Stimulated activated CD4-positive, alpha-beta T cell treated with anti-CD3 and anti-CD28 coated beads, Interleukin-2, amount 100 ng/mL, for 4 hours (primary cell): ENCODE data around the gene SEMA4C.
A peak's percentile ranks its signal among the peaks of the same experiment; 100 is the strongest.

Experiments used
- DNase-seq: peaks from one replicate; pipeline ENCODE4 v3.0.0-alpha.2; 2020; ENCODE audit warnings: low read depth

Gene SEMA4C, protein sequence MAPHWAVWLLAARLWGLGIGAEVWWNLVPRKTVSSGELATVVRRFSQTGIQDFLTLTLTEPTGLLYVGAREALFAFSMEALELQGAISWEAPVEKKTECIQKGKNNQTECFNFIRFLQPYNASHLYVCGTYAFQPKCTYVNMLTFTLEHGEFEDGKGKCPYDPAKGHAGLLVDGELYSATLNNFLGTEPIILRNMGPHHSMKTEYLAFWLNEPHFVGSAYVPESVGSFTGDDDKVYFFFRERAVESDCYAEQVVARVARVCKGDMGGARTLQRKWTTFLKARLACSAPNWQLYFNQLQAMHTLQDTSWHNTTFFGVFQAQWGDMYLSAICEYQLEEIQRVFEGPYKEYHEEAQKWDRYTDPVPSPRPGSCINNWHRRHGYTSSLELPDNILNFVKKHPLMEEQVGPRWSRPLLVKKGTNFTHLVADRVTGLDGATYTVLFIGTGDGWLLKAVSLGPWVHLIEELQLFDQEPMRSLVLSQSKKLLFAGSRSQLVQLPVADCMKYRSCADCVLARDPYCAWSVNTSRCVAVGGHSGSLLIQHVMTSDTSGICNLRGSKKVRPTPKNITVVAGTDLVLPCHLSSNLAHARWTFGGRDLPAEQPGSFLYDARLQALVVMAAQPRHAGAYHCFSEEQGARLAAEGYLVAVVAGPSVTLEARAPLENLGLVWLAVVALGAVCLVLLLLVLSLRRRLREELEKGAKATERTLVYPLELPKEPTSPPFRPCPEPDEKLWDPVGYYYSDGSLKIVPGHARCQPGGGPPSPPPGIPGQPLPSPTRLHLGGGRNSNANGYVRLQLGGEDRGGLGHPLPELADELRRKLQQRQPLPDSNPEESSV

DNA sequence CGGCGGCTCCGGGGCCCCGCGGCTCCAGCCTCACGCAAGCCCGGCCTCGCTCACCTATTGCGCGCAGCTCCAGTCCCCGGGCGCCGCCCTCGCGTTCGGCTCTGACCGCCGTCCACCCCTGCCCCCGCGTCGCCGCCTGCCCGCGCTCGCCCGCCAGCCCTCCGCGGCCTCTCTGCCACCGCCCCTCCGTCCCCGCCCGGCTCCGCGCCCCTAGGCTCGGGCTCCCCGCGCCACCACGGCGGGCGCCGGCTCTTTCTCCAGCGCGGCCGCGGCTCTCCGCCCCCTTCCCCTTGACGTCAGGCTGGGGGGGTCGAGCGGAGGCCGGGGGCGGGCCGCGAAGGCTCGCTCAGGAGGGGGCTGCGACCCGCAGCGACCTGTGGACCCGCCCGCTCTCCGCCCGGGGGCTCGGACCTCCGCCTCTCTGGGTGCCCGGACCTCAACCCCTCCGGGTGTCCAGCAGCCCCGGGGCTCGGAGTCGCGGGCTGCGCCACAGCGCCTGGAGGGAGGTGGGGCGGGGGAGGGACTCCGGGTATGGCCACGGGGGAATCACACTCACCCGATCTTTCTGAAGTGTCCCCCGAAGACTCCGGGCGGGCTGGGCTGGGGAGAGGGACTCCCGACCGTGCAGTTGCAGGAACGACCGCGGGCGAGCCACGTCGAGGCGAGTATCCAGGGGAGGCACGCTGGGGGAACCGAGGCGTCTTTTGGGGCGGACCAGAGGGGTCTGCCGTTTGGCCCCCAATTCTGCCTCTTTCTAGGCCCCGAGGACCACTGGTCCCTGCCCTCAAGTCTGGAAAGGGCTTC, at the start of gene SEMA4C:
Gene SEMA4C (minus strand): TSS at position 259 of the 804 bp plus-strand sequence. CDS start 2,194 bp downstream, outside the sequence.
- no peak for DNase-seq

DNA sequence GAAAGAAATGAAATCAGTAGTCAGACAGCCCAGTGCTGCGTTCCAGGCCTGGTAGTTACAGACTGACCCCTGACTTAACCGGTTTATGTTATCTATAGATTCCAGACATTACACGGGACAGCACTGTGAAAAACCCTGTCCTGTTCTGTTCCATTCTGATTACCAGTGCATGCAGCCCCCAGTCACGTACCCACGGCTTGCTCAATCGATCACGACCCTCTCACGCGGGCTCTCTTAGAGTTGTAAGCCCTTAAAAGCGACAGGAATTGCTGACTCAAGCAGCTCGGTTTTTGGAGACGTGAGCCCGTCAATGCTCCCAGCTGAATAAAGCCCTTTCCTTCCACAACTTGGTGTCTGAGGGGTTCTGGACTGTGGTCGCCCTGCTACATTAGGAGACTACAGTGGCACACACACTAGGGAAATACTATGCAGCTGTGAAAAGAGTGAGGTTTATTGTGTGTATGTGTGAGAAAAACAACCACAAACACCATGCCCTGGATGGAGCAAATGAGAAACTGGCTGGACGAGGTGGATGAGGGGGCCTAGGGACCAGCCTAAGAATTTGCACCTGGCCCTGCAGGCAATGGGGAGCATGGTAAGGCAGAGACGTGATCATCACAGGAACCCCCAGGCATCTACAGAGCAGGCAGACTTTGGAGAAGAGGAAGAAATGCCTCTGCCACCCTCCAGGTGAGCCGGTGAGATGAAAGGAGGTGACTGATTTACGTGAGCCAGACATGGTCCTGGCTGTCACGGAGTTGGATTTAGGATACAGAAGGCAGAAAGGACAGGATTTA, 49.1 kb upstream of the SEMA4C start:
- DNase-seq = no peak

DNA sequence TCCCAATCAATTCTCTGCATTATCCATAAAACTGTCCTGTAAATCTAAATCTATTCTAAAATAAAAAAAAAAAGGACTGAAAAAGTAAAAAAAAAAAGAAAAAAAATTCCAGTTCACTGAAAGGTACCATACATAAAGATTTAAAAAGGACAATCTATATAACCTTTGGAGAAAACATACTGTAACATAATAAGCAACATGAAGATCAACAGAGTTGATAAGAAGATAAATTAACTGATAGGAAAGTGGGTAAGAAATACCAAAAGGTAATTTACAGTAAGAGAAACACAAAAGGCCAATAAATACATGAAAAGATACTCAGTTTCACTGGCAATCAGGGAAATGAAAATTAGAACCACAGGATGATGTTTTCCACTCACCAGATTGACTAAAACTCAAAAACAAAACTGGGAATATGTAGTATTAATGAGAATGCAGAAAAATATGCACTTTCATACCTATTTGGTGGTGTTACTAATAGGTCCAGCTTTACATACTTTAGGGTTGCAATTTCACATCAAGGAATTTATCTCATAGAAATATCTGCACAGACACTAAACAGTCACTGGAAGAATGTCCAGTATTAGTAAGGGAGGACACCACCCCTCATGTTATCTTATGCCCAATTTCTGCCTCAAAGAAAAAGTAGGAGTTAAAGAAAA, 48.3 kb upstream of the SEMA4C start:
- no peak for DNase-seq

DNA sequence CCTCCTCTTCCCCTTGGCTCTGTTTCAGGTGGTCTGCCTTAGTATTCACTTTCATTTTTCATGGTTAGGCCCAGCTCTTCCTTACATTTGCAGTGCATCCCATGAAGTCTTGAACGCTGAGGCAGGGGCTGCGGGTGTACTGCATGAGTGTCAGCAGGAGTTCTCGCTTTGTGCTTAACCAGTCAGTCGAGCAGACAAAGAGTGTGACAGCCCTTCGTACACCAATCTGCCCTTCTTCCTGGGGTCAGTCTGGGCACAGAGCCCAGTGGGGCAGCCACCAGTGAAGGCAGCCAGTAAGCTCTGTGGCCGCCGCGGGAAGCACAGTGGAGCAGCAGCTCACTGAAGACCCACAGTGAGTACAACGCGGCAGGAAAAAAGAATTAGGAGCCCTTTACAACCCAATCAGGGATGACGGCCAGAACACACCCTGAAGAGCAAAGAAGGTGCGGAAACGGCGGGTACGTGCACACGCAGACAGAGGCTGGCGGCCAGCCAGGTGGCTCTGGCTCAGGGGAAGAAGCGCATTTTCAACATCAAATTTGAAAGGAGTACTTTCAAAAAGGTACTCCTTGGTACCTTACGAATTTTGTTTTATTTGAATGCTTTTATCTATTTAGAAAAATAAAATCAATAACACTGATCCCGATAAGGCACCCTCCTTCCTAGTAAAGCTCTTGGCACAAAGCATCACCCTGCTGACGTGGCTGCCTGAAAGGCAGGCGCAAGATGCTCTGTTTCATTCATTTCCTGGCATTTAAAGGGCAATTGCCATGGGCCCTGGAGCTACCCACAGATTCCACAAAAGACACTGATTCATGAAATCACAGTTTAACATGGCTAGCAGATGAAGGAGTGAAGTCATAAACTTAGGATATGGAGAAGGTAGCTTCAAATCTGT, 47.0 kb upstream of the SEMA4C start:
- no peak for DNase-seq

DNA sequence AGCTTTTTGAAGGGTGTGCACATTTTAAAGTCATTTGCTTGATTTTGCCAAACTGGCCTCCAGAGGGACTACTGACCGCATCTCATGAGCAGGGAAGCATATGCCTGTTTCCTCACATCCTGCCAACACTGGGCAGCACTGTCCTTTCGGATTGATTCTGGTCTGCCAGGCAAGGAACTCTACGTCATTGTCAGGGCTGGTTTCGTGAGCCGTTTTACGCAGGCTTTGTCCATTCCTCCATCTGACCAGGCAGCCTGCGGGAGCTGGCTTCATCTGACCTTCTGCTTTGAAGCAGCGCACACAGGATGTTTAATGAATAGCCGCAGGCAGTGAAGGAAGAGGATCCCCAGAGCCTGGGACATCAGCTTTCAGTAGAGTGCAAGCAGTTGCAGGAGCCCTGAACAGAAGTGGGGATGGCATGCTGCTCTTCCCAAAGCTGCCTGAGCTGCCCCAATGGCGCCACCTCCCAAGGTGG, 46.3 kb upstream of the SEMA4C start:
- no peak for DNase-seq

DNA sequence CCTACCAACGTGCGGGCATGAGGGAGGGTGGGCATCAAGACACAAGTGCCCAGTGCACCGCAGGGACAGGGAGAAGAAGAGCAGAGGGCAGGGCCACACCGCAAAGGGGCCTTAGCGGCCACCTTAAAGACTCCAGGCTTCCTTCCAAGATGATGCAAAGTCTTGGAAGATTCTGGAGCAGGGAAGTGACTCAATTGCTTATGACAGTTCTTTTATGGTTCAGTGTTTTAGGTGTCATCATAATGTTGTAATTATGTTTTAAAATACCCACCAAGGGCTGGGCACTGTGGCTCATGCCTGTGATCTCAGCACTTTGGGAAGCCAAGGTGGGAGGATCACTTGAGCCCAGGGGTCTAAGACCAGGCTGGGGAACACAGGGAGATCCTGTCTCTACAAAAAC, 44.5 kb upstream of the SEMA4C start:
- no peak for DNase-seq

DNA sequence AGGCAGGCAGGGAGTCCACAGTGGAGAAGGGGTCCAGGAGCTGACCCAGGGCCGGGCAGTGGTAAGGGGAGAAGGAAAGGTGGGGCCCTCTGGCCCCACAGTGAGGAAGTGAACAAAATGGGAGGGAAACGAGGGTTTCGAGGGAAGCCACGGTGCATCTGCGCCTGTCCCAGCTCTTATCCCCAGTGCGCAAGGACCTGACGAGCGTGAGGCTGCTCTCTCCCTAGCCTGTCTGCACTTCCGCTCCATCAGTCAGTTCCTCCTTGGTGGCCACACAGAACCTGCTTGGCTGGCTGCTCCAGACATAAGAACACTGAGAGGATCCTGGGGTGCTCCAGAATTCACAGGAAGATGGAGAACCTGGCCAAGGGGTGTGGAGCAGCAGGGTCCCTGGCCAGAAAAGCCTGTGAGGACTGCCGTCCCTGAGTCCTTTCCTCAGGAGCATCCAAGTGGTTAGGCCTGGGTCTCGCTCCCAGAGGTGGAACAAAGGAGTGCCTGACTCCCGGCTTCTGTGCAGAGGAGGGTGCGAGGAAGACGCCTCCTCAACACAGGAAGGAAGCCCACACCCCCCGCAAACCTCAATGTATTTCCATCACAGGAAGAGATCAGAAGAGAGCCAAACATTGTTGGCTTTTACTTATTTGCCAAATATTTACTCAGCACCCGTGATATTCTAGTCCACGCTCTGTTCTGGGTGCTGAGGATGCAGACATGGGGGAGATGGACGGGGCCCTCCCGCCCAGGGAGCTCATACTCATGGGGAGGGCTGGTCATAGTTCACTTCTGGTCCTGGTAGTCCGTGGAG, 43.7 kb upstream of the SEMA4C start:
- DNase-seq = peak; percentile 30

DNA sequence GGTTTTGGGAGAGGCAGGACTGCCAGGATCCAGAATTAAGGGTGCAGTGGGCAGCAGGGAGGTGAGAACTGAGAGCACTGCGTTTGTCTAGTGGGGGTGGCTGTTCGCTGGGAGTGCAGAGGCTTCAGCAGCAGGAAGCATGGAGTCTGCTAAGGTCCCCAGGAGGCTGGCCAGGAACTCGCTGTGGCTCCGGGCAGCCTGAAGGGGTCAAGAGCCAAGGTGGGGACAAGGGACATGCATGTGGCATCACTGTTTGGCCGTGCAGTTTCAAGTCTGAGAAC, 43.2 kb upstream of the SEMA4C start:
- no peak for DNase-seq

DNA sequence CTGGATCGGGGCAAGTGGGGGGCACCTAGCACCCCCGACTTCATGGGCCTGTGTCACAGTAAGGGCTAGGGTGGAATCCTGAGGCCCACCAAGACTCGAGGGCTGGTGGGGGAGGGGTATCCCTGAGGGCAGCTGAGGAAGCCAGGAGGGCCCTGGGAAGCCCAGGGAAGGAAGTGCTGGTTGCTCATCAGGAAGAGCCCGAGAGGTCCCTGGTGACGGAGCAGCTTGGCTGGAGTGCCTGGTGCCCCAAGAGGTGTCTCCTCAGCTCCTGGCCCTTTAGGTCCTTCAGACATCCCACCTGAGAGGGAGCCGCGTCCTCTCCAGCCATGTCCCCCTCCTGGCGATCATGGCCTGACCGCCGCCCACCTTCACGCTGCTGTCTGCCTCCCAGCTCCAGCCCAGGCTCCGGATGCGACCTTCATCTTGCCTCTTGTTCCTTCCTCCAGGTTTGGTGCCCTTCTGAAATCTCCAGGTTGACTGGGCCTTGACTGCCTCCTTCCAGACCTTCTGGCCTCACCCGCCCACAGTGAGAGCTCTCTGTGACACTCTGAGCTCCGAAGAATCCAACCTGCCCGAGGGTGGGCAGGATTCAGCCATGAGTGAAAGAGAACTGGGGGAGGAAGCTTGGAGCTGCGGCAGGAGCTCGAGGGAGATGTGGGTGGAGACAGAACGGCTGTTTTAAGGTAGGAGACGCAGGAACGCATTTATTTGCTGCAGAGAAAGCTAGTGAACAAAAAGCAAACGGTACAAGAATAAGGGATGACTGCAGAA, 42.7 kb upstream of the SEMA4C start:
- no peak for DNase-seq

DNA sequence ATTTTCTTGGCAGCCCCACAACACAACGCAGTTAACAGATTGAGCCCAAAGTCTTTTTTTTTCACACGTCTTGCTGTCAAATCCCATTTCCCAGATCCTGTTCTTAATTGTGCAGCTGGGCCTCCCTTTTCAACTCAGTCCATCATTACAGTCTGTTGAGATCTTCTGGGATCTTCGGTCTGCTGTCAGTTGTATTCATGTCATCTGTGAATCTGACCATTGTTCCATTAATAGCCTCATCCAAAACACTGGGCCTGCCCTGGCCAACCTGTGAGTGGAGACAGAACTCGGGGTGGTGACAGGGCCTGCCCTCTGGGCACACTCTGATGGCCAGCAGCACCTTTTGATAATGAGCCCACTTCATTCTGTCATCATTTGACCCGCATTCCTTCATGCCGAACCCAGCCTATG, 39.7 kb upstream of the SEMA4C start:
- no peak for DNase-seq

DNA sequence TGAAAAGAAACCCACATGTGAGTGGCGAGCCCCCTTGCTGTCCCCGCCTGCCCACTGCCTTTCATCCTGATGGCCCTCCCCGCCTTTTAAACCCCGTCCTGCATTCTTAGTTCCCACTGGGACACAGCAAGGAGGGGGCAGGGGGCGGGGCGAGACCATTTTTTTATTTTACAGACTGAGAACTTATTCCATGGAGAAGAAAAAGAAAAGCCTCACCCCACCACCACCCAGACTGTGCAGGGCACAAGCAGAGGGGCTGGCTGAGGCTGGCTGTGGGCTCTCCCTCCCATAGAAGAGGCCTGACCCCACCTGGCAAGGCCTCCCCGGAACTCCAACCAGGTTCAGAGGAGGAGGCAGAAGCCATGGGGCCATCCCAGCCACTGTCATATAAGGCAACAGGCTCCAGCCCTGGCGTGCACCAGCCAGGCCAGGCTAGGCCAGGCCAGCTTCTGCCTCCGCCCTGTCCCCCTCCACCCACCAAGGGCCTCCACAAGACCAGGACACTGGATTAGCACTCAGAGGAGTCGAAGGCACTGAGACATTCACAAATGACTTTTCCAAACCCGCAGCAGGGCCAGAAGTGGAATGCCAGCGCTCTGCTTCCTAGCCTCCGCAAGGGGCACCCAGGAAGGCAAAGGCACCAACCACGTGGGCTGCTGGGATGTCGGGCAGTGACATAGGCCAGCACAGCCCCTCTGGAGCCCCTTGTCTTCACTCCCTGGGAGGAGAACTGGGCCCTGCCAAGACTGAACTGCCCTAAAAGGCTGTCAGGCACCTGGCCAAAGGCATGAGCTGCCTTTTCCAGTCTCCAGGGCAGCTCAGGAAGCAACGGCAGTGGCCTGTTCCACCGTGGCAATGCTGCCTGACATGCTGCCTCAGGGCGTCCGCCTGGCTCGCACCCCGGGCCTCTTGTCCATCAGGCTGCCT, 37.5 kb upstream of the SEMA4C start:
- DNase-seq = no peak

DNA sequence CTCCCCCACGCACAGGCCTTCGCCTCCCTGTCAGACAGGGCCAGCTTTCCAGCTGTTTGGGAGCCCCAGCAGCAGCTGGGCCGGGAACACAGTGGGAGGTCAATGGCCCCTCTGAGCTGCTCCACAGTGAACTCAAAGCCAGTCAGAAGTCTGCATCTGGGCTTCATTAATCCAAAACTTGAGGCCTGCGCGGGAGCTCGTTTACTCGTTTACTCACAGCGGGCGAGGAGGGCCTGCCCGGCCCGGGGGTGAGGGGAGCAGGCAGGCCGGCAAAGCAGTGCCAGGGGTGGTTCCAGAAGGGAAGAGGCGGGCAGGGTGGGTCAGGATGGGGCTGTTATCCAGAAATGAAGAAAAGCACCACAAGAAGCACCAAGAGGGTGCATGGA, 36.8 kb upstream of the SEMA4C start:
- no peak for DNase-seq

DNA sequence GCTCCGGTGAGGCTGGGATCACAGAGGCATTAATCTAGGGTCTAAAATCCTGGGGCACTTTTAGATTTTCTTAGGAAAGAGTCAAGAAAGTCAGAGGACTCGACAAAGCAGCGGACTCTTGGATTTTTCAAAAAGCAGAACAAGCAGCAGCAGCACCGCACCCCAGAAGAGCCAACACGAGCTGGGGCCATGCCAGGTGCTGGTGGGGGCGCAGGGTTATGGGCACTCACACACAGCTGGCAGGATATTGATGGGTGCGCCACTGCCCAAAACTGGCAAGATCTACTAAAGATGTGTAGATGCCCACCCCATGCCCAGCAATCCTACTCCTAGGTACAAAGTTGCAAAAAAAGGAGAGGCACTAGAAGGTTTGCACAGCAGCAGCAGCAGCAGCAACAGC, 33.9 kb upstream of the SEMA4C start:
- DNase-seq = no peak

DNA sequence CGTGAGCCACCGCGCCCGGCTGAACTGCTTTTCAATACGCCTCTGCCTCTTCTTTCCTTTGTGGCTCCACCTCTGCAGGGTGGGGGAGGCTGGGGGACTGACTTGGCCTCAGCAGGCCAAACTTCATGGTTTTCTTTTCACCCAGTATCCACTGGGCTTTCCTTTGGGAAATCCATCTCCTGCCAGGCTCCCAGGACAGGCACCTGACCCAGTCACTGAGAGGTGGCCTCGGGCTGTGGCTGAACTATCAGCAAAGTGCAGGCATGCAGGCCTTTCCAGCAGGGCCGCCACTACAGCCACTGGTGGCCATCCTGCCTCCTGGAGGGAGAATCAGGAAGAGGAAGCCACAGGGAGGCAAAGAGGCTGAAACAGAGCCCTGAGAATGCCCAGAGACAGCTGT, 33.4 kb upstream of the SEMA4C start:
- DNase-seq = no peak

DNA sequence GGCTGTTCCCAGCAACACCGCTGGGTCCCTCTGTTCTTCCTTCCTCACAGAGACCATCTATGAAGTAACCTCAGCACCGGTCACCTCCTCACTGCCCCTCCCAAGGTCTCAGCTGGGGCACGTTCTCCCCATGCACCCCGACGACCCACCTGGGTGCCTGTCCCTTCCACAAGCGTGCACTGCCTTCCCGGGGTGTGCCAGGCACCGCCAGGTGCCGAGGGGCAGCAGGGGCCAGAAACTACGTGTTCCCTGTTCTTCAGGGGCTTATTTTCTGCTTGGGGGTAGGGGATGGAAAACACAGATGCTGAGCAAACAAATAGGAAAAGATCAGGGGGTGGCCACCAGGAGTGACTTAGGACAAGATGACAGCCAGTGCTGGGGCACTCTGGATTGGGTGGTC, 30.4 kb upstream of the SEMA4C start:
- DNase-seq = no peak

DNA sequence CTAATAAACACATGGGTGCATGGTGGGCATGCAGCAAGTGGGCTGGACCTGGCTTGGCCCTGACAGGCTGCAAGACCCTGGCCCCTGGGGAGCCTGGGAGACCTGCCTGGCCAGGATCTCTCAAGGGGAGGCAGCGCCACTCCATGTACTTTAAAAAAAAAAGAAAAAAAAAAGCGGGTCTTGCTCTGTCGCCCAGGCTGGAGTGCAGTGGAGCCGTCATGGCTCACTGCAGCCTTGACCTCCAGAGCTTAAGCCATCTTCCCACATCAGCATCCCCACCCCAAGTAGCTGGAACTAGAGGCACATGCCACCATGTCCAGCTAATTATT, 29.5 kb upstream of the SEMA4C start:
- DNase-seq = no peak

DNA sequence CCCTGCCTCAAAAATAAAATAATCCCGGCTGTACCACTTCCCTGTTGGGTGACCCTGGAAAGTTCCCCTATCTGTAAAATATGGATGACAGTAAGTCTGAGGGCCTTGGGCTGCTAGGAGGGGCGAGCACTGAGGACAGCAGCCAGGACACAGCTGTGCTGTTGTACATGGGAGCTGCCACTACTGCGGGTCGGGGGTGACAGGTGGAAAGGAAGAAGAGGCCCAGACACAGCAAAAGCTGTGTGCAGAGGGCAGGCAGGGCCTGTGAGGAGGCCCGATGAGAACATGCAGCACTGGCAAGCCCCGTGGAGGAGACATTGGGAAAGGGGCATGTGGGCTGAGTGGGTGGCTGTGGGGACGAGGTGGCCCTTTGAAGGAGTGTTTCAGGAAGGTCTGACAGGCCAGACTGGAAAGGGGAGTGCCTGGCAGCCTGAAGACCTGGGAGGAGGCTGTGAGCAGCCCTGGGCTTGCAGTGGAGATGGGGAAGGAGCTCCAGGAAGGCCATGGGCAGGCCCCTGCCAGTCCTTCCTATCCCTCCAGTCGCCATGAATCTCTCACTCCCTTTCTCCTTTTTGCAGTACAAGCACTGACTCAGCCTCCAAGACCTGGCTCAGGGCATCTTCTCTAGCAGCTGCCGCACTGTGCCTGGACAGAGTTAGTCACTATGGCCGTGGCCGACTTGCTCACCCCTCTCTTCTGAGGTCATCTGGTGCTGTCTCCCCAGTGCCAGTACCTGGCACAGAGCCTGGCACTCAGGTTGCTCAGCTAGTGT, 28.9 kb upstream of the SEMA4C start:
- DNase-seq = no peak
